Stimulated activated CD4-positive, alpha-beta T cell treated with anti-CD3 and anti-CD28 coated beads, Interleukin-15, amount 100 ng/mL, for 1 hour (primary cell): ENCODE data around the gene CCL5.
"Not testable (repeated sequence)": the region's sequence is repeated elsewhere in the genome, so short reads cannot be mapped to it uniquely, and the experiment has no call there.

Experiments
- DNase-seq, 2 donors: peaks; one replicate each; pipeline ENCODE4 v3.0.0-alpha.2; 2020; ENCODE audit warnings: low read depth in 1 of 2, low spot score in 1 of 2

CCL5 gene

DNA sequence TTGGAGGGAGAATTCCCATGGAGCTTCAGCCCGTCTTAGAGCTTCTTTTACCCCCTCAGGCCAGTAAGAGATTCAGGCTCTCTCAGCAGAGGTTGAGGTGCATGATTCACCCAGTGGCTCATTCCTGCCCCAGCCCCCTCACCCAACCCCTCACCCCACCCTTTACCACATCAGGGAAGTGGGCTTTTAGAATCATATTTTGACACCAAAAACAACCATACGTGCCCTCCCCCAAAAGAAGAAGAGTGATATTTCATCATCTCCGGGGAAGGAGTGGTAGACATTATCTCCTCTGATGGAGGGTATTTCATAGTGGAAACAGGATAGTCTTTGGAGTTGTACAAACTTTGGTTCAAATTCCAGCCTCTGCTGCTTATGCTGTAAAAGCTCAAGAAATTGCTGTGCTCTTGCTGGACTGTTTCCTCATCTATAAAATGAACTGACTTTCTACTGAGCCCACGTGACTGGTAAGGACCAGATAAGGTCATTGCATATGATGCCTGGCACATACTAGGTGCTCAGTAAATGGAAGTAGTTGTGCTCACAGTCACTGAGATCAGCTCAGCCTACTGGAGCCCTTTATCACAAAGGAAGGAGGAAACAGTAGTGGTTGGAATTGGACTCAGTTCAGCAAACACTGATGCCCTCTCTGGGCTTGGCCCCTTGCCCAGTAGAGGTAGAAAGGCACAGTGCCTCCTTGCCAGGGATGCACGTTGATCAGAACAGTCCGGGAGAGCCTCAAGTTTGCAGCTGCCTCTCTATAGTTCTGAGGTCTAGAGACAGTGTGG is 18.3 kb upstream of the CCL5 start:
- no peak for DNase-seq

DNA sequence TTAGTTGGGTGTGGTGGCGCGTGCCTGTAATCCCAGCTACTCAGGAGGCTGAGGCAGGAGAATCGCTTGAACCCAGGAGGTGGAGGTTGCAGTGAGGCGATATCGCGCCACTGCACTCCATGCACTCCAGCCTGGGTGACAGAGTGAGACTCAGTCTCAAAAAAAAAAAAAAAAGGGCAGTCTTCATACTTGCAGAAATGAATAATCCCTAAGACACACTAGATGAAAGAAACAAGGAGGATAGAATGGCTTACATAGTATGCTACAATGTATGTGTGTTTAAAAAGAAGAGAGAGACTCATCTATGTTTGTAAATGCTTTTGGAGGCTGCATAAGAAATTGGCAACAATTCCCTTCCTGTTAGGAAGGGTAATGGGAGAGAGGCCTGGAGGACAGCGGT is 17.6 kb upstream of the CCL5 start:
- DNase-seq, result not testable (repeated sequence)

- DNase-seq, result no peak
Measured at GRCh38 chr17:35895636-35896587, 15.8 kb upstream of the CCL5 start.

DNA sequence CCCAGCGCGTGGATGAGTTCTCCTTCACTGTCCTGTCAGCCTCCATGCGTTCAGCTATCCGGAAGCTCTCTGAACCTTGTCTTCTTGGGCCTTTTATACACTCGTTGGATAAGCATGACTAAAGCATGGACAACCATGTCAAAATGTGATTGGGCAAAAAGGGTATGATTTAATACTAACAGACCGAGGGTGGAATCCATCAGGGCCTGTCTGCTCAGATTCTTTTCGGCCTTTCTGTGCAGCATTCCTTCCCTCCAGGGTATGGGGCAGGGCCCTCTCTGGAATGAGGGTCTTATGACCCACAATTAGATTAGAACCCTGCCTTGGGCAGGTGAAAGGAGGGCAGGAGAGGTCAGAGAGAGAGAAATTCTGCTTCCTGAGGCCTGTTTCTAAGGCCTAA is 14.0 kb upstream of the CCL5 start:
- no peak for DNase-seq

GRCh38 chr17:35893751-35894150 is 13.6 kb upstream of the CCL5 start:
- no peak for DNase-seq

GRCh38 chr17:35892091-35893035 is 12.2 kb upstream of the CCL5 start:
- DNase-seq, result peak in 1 of 2 donors; percentile 21

GRCh38 chr17:35891269-35891668 is 11.1 kb upstream of the CCL5 start:
- no peak for DNase-seq

DNA sequence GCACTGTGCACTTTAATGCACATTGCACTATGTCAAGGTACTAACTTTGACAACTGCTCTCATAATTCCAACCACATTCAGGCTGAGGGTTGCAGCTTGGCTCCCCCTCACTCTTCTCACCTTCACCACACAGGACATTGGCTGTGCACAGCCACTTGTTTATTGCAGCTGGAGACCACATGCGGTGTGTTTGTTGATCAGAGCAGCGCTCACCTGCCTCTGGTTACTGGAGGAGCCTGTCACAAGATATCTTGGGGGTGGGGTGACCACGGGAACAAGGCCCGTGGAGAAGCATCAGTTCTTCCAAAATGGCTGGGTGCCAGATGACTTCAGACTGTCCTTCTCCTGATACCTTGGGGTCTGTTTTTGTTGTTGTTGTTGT is 10.6 kb upstream of the CCL5 start:
- no peak for DNase-seq

DNA sequence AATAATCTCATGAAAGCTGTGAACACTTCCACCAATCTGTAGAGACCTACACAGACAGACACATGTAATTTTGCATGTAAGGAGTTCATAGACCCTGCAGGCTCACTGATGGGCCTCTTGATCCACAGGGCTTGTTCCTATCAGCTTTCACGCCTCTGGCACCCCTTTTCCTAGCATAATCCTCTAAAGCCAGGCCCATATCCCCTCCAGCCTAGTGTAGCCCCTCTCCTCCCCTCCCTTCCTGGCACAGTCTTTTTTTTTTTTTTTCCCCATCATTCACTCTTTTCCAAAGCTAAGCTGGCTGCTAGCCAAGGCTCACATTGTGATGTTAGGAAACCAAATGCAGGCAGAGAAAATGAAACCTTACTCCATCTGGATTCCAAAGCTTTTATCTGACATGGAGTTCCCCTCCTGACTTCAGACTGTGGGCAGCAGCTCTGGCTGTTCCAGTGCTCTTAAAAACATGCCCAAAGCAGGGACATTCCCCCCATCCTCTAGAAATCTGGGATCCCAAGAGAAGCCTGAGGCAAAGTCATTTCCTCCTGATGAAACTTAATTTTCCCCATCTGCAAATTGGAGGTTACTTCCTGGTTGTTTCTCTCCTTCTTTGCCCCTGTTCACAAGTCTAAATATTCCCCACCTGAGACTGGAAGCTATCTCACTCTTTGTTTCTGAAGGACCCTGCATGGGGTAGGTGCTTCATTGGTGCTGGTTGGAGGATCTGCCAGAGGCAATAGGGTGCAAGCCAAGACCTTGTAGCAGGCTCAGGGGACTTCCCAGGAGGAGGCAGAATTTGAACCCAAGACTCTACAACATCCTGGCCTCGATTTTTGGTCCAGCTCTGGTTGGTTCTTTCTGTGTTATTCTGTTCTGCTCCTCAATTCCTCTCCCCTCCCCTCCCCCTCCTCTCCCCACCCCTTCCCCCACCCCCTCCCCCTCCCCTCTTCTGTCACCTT is 9.9 kb upstream of the CCL5 start:
- no peak for DNase-seq

DNA sequence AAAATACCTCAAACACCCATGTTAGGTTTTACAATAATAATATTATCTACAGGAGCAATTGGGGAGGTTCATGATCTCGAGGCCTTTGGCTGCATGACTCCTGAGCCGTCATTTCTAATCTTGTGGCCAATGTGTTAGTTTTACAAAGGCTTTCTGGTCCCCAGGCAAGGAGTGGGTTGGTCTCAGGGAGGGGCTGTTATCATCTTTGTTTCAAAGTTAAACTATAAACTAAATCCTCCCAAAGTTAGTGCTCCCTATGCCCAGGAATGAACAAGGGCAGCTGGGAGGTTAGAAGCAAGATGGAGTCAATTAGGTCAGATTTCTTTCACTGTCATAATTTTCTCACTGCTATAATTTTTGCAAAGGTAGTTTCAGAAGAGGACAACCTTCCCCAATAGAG is 9.1 kb upstream of the CCL5 start:
- DNase-seq, result no peak

DNA sequence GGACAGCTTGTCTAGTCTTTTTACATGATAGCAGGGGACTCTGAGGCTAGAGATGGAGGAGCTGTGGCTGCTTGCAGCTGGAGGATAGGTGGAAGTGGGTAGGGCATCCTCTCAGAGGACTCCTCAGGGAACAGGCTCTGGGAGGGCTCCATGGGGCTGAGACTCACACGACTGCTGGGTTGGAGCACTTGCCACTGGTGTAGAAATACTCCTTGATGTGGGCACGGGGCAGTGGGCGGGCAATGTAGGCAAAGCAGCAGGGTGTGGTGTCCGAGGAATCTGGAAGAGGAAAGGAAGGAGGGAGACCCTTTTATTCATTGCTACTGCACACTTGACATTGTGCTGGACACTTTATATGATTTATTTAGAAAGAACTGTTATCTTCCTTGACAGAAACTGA is 1.8 kb downstream of the CCL5 start:
- DNase-seq, result no peak

GRCh38 chr17:35877345-35878029 is 2.7 kb downstream of the CCL5 start:
- no peak for DNase-seq

DNA sequence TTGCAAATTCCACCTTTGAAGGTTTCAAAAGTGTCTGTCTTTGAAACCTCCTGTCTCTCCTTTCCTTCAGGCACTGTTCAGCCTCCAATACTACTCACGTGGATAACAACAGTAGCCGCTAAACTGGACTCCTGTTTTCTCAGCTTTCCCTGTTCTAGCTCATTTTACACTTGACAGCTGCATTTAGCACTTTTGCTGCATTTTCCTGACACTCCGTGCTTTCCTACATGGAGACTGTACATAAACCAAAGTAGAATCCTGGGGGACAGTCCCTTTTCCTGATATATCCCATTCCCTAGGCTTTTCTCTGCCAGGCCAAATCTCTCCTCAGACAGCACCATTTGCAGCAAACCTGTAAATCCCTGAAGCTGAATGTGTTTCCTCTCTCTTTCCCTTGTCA is 3.6 kb downstream of the CCL5 start:
- DNase-seq, result no peak

DNA sequence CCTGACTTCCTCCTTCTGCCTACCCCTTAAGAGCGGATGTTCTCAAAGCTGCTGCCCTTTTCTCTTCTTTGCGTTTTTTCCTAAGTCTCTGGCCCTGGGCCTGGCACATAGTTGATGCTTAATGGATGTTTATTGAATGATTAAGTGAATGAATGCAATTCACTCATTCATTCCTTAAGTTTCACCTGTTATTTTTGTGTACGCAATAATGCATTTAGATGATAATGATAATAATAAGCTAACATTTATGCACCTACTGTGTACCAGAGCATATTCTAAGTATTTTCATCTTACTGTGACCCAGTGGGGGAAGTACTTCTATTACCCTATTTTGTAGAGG is 4.4 kb downstream of the CCL5 start:
- DNase-seq, result no peak

- DNase-seq, result no peak
Measured at GRCh38 chr17:35875072-35875799, 4.9 kb downstream of the CCL5 start.

DNA sequence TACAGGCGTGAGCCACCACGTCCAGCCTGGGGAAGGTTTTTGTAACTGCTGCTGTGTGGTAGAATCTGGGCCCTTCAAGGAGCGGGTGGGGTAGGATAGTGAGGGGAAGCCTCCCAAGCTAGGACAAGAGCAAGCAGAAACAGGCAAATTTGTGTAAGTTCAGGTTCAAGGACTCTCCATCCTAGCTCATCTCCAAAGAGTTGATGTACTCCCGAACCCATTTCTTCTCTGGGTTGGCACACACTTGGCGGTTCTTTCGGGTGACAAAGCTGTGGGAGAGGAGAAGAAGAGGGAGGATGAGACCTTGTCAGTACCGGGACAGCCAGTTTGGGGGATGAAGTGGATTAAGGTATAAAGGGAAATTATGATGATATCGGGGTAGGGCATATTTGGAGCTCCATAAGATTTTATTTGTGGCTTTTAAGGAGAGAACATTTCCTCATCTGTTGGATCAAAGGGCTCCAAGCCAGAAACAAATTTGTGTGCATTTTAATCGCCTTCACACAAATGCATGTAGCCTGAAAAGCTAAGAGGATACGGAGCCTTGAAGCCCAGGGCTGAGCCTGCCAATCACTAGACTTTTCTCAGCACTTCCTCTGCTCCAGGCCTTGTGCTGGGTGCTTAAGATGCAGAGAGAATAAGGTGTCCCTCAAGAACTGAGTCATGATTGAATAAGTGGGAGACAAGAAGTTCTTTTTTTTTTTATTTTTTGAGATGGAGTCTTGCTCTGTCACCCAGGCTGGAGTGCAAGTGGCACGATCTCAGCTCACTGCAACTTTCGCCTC is 7.8 kb downstream of the CCL5 start:
- no peak for DNase-seq

- no peak for DNase-seq
Measured at GRCh38 chr17:35870906-35871819, 9.0 kb downstream of the CCL5 start.
